Measurements from ENCODE around the gene GABRG3. TPM values are rescaled to one million over a fixed set of nuclear protein-coding genes. Genes with fewer than 3 reads are reported as not detected.

Gene GABRG3
- total and polyA plus RNA-seq, 2 of the 4 experiments (the other 2 are of a cell fraction), result not detected

- Histone ChIP-seq H3K9ac (ENCODE audit: low read depth, low read length) (no peak overlapping the region), H2BK120ac (ENCODE audit: low read depth, low read length) (no peak overlapping the region), H3K4ac (ENCODE audit: low read depth, low read length) (no peak overlapping the region), H3K9me3 (ENCODE audit: control insufficient read depth, insufficient read depth, low read length) (peaks cover 15% of the 10 kb centered on the region), H2BK15ac (ENCODE audit: low read depth, low read length) (no peak overlapping the region), H2BK5ac (ENCODE audit: low read depth, low read length, poor library complexity, severe bottlenecking) (no peak overlapping the region), H3K4me2 (ENCODE audit: low read depth, low read length) (no peak overlapping the region), H3K14ac (replicated peaks; ENCODE audit: low read depth, low read length) (no peak overlapping the region), H3K4me1 (ENCODE audit: control insufficient read depth, insufficient read depth, low read length) (no peaks in the 10 kb centered on the region), H3K27ac (ENCODE audit: insufficient read depth, low read length) (no peak overlapping the region), H3K23ac (ENCODE audit: low read depth, low read length) (no peak overlapping the region), H3K36me3 (ENCODE audit: control insufficient read depth, insufficient read depth, low read length) (no peaks in the 10 kb centered on the region), H3K79me1 (ENCODE audit: low read depth in 1 of 2, low read length in 2 of 2) (no peaks in the 10 kb centered on the region), H3K4me3 (ENCODE audit: insufficient read depth, low read depth, low read length) (no peak overlapping the region), H3K27me3 (ENCODE audit: control insufficient read depth, insufficient read depth, low read length) (no peaks in the 10 kb centered on the region), H2AK5ac (ENCODE audit: low read depth, low read length) (no peak overlapping the region), H3K9me1 (ENCODE audit: insufficient read depth, low read length) (no peaks in the 10 kb centered on the region), H4K20me1 (ENCODE audit: insufficient read depth, low read length) (no peaks in the 10 kb centered on the region), H4K5ac (ENCODE audit: low read depth, low read length) (no peak overlapping the region), H2AFZ (replicated peaks; ENCODE audit: low read length, poor library complexity) (no peak overlapping the region), H4K8ac (ENCODE audit: low read depth in 2 of 2, low read length in 2 of 2) (no peak overlapping the region), H3K18ac (ENCODE audit: low read depth, low read length) (no peak overlapping the region), H3K56ac (ENCODE audit: extremely low read depth, insufficient read depth, low read length) (no peak overlapping the region), H2AK9ac (replicated peaks; ENCODE audit: low read depth, low read length, poor library complexity) (no peak overlapping the region), H2BK20ac (ENCODE audit: low read depth, low read length) (no peak overlapping the region), H4K91ac (ENCODE audit: insufficient read depth, low read depth, low read length) (no peak overlapping the region)
- dilution Hi-C loops (cut with HindIII; ENCODE audit: low sequenced_read_pairs, unreplicated experiment) (no loop called here), in situ Hi-C loops (cut with MboI; ENCODE audit: low sequenced_read_pairs) (no loop called here), intact Hi-C loops (cut with micrococcal nuclease) (no loop called here)
- ChIA-PET POLR2A (ENCODE audit: unreplicated experiment) (no interaction called here), CTCF (no interaction called here)
- BruUV-seq (replicated peaks), result no TSS peak
- ATAC-seq (ENCODE audit: low read depth), result no peak
- TF ChIP-seq MAFK (IDR thresholded peaks at IDR 0.05; ENCODE audit: low read depth, low read length) (no peak), MXI1 (IDR thresholded peaks at IDR 0.05; ENCODE audit: borderline replicate concordance, low read depth, low read length) (no peak), USF2 (IDR thresholded peaks at IDR 0.05; ENCODE audit: low read depth, low read length) (no peak), SMC3 (IDR thresholded peaks at IDR 0.05; ENCODE audit: low read depth, low read length) (no peak), CEBPB (IDR thresholded peaks at IDR 0.05; ENCODE audit: low read depth, low read length) (no peak), MAZ (IDR thresholded peaks at IDR 0.05; ENCODE audit: borderline replicate concordance, low read depth, low read length) (no peak), NFE2L2 (IDR thresholded peaks at IDR 0.05; ENCODE audit: low read depth, low read length) (no peak), POLR2A (IDR thresholded peaks at IDR 0.05; ENCODE audit: low read depth, low read length) (no peak), FOS (IDR thresholded peaks at IDR 0.05; ENCODE audit: low read depth, low read length) (no peak), CHD1 (IDR thresholded peaks at IDR 0.05; ENCODE audit: low read depth, low read length) (no peak), RCOR1 (IDR thresholded peaks at IDR 0.05; ENCODE audit: insufficient replicate concordance, low read length) (no peak)
- TF ChIP-seq, protein P1, sequence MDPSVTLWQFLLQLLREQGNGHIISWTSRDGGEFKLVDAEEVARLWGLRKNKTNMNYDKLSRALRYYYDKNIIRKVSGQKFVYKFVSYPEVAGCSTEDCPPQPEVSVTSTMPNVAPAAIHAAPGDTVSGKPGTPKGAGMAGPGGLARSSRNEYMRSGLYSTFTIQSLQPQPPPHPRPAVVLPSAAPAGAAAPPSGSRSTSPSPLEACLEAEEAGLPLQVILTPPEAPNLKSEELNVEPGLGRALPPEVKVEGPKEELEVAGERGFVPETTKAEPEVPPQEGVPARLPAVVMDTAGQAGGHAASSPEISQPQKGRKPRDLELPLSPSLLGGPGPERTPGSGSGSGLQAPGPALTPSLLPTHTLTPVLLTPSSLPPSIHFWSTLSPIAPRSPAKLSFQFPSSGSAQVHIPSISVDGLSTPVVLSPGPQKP (IDR thresholded peaks at IDR 0.05; ENCODE audit: borderline replicate concordance, low read depth, low read length), result no peak
- TF ChIP-seq, protein P2, sequence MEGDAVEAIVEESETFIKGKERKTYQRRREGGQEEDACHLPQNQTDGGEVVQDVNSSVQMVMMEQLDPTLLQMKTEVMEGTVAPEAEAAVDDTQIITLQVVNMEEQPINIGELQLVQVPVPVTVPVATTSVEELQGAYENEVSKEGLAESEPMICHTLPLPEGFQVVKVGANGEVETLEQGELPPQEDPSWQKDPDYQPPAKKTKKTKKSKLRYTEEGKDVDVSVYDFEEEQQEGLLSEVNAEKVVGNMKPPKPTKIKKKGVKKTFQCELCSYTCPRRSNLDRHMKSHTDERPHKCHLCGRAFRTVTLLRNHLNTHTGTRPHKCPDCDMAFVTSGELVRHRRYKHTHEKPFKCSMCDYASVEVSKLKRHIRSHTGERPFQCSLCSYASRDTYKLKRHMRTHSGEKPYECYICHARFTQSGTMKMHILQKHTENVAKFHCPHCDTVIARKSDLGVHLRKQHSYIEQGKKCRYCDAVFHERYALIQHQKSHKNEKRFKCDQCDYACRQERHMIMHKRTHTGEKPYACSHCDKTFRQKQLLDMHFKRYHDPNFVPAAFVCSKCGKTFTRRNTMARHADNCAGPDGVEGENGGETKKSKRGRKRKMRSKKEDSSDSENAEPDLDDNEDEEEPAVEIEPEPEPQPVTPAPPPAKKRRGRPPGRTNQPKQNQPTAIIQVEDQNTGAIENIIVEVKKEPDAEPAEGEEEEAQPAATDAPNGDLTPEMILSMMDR (conservative IDR thresholded peaks at IDR 0.05; ENCODE audit: low read depth, low read length), result no peak
- no CpG with 5 or more reads among the region's 9 CpGs for WGBS, 2 experiments (ENCODE audit: extremely low coverage in 2 of 2, insufficient read length in 1 of 2)
- no peak for DNase-seq
These were observed 131.0 kb downstream of the GABRG3 start for GRCh38 chr15:27101982-27102381.

Measured in IMR-90 (cell line).